ENCODE measurements around the gene CCDC148. TPM values are rescaled to one million over a fixed set of nuclear protein-coding genes. Genes with fewer than 3 reads are reported as not detected.

CCDC148 gene
- total RNA-seq, 1 experiment from 2014 or later, result 2.1 TPM

DNA sequence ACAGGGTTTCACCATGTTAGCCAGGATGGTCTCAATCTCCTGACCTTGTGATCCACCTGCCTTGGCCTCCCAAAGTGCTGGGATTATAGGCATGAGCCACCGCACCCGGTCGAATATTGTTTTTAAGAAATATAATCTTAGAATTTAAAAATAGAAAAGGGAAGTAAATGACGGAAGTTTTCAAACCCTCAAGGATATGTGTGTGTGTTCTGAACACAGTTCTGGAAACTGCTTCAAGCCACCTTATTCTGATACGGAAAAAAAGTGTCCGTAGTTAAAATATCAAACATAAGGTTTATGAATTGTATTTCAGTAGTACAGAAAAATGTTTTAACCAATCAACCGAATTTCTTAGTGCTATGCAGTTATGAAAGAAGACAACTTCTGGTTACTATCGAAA is 239.0 kb downstream of the CCDC148 start:
- POLR2A ChIA-PET, result no interaction called here
- TF ChIP-seq ZNF423 (CRISPR knock-in tag; IDR thresholded peaks at IDR 0.05) (no peak), GRHL2 (CRISPR knock-in tag; IDR thresholded peaks at IDR 0.05; ENCODE audit: insufficient replicate concordance, severe bottlenecking) (no peak), ZNF671 (CRISPR knock-in tag; IDR thresholded peaks at IDR 0.05) (no peak), NFYB (CRISPR knock-in tag; conservative IDR thresholded peaks at IDR 0.05; ENCODE audit: low read depth) (no peak)
- TF ChIP-seq, protein P1, sequence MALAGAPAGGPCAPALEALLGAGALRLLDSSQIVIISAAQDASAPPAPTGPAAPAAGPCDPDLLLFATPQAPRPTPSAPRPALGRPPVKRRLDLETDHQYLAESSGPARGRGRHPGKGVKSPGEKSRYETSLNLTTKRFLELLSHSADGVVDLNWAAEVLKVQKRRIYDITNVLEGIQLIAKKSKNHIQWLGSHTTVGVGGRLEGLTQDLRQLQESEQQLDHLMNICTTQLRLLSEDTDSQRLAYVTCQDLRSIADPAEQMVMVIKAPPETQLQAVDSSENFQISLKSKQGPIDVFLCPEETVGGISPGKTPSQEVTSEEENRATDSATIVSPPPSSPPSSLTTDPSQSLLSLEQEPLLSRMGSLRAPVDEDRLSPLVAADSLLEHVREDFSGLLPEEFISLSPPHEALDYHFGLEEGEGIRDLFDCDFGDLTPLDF (CRISPR knock-in tag; IDR thresholded peaks at IDR 0.05), result no peak
- TF ChIP-seq, protein P2, sequence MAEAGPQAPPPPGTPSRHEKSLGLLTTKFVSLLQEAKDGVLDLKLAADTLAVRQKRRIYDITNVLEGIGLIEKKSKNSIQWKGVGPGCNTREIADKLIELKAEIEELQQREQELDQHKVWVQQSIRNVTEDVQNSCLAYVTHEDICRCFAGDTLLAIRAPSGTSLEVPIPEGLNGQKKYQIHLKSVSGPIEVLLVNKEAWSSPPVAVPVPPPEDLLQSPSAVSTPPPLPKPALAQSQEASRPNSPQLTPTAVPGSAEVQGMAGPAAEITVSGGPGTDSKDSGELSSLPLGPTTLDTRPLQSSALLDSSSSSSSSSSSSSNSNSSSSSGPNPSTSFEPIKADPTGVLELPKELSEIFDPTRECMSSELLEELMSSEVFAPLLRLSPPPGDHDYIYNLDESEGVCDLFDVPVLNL (CRISPR knock-in tag; IDR thresholded peaks at IDR 0.05; ENCODE audit: borderline replicate concordance, low read depth), result no peak
- Mint-ChIP-seq H3K36me3 (no peaks in the 10 kb centered on the region), H3K27ac (no peak overlapping the region), H3K4me1 (peaks cover 22% of the 10 kb centered on the region), H3K9me3 (peaks cover 10% of the 10 kb centered on the region), H3K27me3 (ENCODE audit: low read depth) (no peaks in the 10 kb centered on the region), H3K4me3 (no peak overlapping the region)
- CTCF ChIA-PET, result no interaction called here
- ATAC-seq, result no peak
- DNase-seq (ENCODE audit: low spot score), result no peak

DNA sequence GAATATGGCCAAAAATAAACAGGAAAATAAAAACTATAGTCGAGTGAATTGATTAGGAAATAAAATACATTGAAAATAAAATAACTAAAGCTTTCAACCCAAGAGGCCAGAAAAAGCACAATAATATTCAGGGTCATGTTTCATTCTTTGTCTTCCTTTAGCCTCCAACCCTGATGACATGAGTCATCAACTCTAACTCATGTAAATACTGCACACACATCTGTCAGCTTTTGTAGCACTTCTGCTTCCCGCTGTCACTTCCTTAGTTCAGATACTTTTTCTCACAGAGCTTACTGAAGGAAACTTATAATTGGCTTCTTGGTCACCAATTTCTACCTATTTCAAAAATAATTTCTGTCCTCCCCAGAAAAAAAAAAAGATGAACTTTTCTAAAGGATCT is 242.1 kb downstream of the CCDC148 start:
- POLR2A ChIA-PET, result no interaction called here
- Mint-ChIP-seq H3K27ac (no peak overlapping the region), H3K4me3 (no peak overlapping the region), H3K9me3 (peaks cover 6% of the 10 kb centered on the region), H3K4me1 (peaks cover 15% of the 10 kb centered on the region), H3K36me3 (no peaks in the 10 kb centered on the region), H3K27me3 (ENCODE audit: low read depth) (no peaks in the 10 kb centered on the region)
- ATAC-seq (no peak), DNase-seq (ENCODE audit: low spot score) (no peak)
- TF ChIP-seq ESRRA (CRISPR knock-in tag; IDR thresholded peaks at IDR 0.05; ENCODE audit: borderline replicate concordance), result no peak
- TF ChIP-seq RORB (CRISPR knock-in tag; IDR thresholded peaks at IDR 0.05), result no peak
- no peak for TF ChIP-seq ZNF317 (CRISPR knock-in tag; IDR thresholded peaks at IDR 0.05; ENCODE audit: borderline replicate concordance, low read depth)
- no peak for TF ChIP-seq NR1H2 (CRISPR knock-in tag; IDR thresholded peaks at IDR 0.05)
- no peak for TF ChIP-seq NFYB (CRISPR knock-in tag; conservative IDR thresholded peaks at IDR 0.05; ENCODE audit: low read depth)
- TF ChIP-seq, protein P3, sequence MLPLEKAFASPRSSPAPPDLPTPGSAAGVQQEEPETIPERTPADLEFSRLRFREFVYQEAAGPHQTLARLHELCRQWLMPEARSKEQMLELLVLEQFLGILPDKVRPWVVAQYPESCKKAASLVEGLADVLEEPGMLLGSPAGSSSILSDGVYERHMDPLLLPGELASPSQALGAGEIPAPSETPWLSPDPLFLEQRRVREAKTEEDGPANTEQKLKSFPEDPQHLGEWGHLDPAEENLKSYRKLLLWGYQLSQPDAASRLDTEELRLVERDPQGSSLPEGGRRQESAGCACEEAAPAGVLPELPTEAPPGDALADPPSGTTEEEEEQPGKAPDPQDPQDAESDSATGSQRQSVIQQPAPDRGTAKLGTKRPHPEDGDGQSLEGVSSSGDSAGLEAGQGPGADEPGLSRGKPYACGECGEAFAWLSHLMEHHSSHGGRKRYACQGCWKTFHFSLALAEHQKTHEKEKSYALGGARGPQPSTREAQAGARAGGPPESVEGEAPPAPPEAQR (CRISPR knock-in tag; IDR thresholded peaks at IDR 0.05), result no peak
- TF ChIP-seq, protein P4, sequence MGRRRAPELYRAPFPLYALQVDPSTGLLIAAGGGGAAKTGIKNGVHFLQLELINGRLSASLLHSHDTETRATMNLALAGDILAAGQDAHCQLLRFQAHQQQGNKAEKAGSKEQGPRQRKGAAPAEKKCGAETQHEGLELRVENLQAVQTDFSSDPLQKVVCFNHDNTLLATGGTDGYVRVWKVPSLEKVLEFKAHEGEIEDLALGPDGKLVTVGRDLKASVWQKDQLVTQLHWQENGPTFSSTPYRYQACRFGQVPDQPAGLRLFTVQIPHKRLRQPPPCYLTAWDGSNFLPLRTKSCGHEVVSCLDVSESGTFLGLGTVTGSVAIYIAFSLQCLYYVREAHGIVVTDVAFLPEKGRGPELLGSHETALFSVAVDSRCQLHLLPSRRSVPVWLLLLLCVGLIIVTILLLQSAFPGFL (CRISPR knock-in tag; IDR thresholded peaks at IDR 0.05; ENCODE audit: borderline replicate concordance), result no peak
- no peak for TF ChIP-seq ZNF219 (CRISPR knock-in tag; IDR thresholded peaks at IDR 0.05; ENCODE audit: borderline replicate concordance)
- CTCF ChIA-PET, result no interaction called here

DNA sequence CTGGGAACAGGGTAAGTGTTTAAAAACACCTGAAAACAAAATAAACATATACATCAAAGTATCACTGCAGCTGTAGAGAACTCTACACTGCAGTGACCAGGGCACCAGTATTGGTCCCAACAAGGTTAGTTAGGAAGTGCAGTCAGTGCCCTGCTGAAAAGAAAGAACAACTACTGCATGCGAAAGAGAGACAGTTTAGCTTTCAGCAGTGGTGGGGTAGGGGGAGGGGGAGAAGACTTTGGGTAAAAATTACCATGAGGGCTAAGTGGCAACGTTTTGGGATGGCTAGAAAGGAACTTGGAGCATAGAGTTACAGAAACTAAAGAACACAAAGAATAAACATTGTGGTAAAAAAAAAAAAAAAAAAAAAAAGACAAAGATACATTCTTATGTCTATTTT is 242.8 kb downstream of the CCDC148 start:
- H3K9me3 Mint-ChIP-seq, result peaks cover 3% of the 10 kb centered on the region
- H3K4me1 Mint-ChIP-seq, result peaks cover 15% of the 10 kb centered on the region
- H3K4me3 Mint-ChIP-seq, result no peak overlapping the region
- ATAC-seq (peak; percentile 81), DNase-seq (ENCODE audit: low spot score) (no peak)
- H3K36me3 Mint-ChIP-seq, result no peaks in the 10 kb centered on the region
- ChIA-PET CTCF (interaction anchor here (1.2 kb wide), 1 partner anchor 532 kb away, joined by 5 read pairs; no protein-coding TSS in a partner anchor), POLR2A (no interaction called here)
- no peak overlapping the region for H3K27ac Mint-ChIP-seq
- H3K27me3 Mint-ChIP-seq (ENCODE audit: low read depth), result no peaks in the 10 kb centered on the region
- TF ChIP-seq, protein P5, sequence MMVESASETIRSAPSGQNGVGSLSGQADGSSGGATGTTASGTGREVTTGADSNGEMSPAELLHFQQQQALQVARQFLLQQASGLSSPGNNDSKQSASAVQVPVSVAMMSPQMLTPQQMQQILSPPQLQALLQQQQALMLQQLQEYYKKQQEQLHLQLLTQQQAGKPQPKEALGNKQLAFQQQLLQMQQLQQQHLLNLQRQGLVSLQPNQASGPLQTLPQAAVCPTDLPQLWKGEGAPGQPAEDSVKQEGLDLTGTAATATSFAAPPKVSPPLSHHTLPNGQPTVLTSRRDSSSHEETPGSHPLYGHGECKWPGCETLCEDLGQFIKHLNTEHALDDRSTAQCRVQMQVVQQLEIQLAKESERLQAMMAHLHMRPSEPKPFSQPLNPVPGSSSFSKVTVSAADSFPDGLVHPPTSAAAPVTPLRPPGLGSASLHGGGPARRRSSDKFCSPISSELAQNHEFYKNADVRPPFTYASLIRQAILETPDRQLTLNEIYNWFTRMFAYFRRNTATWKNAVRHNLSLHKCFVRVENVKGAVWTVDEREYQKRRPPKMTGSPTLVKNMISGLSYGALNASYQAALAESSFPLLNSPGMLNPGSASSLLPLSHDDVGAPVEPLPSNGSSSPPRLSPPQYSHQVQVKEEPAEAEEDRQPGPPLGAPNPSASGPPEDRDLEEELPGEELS (CRISPR knock-in tag; IDR thresholded peaks at IDR 0.05), result no peak
- TF ChIP-seq GTF2I (CRISPR knock-in tag; conservative IDR thresholded peaks at IDR 0.05), result no peak
- TF ChIP-seq ELF4 (CRISPR knock-in tag; IDR thresholded peaks at IDR 0.05; ENCODE audit: low read depth), result no peak
- TF ChIP-seq ZNF416 (CRISPR knock-in tag; IDR thresholded peaks at IDR 0.05), result no peak
- TF ChIP-seq, protein P6, sequence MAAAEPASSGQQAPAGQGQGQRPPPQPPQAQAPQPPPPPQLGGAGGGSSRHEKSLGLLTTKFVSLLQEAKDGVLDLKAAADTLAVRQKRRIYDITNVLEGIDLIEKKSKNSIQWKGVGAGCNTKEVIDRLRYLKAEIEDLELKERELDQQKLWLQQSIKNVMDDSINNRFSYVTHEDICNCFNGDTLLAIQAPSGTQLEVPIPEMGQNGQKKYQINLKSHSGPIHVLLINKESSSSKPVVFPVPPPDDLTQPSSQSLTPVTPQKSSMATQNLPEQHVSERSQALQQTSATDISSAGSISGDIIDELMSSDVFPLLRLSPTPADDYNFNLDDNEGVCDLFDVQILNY (CRISPR knock-in tag; IDR thresholded peaks at IDR 0.05), result no peak
- no peak for TF ChIP-seq ZNF263 (CRISPR knock-in tag; IDR thresholded peaks at IDR 0.05; ENCODE audit: low read depth)
- no peak for TF ChIP-seq PRRX2 (CRISPR knock-in tag; IDR thresholded peaks at IDR 0.05)
- TF ChIP-seq, protein P4 (CRISPR knock-in tag; IDR thresholded peaks at IDR 0.05; ENCODE audit: borderline replicate concordance), result no peak
- TF ChIP-seq, protein P7, sequence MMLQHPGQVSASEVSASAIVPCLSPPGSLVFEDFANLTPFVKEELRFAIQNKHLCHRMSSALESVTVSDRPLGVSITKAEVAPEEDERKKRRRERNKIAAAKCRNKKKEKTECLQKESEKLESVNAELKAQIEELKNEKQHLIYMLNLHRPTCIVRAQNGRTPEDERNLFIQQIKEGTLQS (CRISPR knock-in tag; conservative IDR thresholded peaks at IDR 0.05), result no peak
